Fibroblast of peridontal ligament (primary cell): ENCODE measurements around the gene CBX3.
"Not testable (repeated sequence)": the region's sequence is repeated elsewhere in the genome, so short reads cannot be mapped to it uniquely, and the experiment has no call there.

Experiments
- DNase-seq: peaks from one replicate; pipeline ENCODE4 v3.0.0-alpha.2; 2010; ENCODE audit errors: extremely low read depth

The CBX3 gene

DNA sequence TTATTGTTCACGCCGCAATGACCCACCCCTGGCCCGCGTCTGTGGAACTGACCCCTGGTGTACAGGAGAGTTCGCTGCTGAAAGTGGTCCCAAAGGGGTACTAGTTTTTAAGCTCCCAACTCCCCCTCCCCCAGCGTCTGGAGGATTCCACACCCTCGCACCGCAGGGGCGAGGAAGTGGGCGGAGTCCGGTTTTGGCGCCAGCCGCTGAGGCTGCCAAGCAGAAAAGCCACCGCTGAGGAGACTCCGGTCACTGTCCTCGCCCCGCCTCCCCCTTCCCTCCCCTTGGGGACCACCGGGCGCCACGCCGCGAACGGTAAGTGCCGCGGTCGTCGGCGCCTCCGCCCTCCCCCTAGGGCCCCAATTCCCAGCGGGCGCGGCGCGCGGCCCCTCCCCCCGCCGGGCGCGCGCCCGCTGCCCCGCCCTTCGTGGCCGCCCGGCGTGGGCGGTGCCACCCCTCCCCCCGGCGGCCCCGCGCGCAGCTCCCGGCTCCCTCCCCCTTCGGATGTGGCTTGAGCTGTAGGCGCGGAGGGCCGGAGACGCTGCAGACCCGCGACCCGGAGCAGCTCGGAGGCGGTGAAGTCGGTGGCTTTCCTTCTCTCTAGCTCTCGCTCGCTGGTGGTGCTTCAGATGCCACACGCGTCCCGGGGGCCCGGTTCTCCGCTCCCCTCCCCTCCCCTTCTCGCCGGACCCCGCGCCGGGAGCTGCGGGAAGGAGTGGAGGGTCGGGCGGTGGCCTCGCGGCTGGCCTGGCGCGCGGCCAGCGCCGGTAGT lies at the start of gene CBX3:
Gene CBX3 (plus strand): TSS at position 499 of the 772 bp plus-strand sequence. CDS start 1,254 bp downstream, outside the sequence.
- DNase-seq, result peak; percentile 54

DNA sequence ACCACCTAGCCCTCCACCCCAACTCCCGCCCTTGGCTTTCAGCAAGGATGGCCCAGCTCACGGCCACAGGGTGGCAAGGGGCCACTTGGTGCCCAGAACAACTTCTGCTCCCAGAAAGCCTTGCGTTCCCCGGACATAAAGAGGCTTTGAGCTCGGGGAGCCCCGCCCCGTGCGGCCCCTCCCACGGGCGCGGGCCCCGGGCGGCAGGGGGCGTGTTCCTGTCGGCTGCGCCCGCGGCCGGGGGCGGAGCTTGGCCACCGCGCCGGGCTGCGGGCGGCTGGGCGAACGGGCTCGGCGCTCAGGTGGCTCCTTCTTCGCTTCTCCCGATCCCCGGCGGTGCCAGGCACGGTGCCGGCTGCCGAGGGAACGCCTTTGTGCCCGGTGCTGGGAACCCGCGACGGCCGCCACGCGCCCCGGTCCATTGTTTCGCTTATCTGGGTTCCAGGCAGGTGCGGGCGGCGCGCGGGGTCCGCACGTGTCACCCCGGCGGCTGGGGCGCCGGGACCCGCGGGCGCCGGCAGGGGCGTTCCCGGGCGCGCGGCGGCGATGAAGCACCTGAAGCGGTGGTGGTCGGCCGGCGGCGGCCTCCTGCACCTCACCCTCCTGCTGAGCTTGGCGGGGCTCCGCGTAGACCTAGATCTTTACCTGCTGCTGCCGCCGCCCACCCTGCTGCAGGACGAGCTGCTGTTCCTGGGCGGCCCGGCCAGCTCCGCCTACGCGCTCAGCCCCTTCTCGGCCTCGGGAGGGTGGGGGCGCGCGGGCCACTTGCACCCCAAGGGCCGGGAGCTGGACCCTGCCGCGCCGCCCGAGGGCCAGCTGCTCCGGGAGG lies 49.4 kb upstream of the CBX3 start, which contains the start of gene NFE2L3:
Gene NFE2L3 (plus strand): TSS at position 246 of the 829 bp plus-strand sequence. CDS start 301 bp downstream, at position 547.
- DNase-seq, result peak; percentile 3

DNA sequence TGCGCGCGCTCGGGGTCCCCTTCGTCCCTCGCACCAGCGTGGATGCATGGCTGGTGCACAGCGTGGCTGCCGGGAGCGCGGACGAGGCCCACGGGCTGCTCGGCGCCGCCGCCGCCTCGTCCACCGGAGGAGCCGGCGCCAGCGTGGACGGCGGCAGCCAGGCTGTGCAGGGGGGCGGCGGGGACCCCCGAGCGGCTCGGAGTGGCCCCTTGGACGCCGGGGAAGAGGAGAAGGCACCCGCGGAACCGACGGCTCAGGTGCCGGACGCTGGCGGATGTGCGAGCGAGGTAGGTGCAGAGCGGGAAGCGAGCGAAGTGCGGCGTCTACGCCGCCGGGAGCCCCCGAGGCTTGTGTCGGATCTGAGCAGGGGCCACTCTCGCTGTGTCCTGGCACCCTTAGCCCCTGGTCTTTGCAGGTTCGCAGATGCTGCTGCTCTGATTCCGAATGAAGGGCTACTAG lies 48.7 kb upstream of the CBX3 start:
- DNase-seq, result not testable (repeated sequence)

DNA sequence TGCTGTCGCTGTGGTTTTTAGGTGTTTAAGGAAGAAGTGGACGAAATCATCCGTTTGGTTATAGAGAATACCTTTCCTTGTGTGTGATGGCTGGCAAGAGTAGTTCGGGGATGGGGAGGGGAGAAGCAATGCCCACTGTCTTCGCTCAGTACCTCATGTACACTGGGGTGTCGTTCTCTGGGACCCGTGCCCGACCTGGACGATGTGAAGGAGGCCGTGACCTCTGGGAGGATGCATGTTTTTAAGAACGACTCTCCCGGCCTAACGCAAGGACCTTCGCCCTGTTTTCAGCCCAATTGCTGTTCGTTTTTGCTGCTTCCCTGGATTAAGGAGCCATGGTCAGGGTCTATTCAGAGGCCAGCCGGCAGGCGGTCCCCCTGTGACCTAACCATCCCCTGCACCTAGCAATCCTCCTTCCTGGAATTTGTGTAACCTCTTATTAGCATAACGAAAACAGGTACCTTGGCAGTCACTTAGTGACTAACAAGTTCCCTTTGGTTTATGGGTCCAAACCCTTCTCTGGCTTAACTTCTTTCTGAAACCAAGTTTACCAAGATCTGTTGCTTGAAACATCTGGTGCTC lies 48.2 kb upstream of the CBX3 start:
- no peak for DNase-seq

DNA sequence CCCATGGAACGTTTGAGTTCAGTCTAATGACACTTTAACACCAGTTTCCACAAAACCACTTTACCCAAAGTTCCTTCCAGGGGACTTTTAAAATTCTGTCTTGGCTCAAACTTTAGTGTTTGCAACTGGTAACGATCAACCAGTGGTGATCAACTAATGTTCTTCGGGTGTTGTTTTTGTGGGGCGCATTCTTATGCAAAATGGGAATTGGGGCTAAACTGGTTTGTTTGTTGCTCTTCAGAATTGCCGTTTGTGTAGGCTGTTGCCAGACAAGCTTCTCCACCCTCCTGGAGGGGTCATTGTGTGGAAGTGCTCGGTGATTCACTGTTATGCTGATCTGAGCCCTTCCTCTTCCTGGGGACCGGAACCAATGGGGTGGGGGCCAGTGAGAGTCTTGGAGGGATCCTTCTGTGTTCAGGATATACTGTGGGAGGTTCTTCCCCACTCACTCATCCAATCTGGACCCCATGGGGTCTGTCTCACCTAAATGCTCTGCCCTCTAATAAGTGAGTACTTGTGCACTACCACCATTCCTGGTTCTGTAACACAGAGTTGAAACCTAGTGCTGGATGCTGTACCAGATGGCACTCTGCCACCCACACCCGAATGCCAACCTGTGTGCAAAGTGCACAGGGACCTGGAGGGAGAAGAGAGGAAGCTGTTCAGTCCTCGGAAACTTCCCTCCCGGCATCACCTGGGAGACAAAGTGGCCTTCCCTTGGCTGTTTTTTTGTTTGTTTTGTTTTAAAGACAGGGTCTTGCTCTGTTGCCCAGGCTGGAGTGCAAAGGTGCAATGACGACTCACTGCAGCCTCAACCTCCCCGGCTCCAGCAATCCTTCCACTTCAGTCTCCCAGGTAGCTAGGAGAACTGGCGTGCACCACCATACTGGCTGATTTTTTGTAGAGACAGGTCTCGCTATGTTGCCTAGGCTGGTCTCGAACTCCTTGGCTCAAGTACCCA lies 47.4 kb upstream of the CBX3 start:
- no peak for DNase-seq

DNA sequence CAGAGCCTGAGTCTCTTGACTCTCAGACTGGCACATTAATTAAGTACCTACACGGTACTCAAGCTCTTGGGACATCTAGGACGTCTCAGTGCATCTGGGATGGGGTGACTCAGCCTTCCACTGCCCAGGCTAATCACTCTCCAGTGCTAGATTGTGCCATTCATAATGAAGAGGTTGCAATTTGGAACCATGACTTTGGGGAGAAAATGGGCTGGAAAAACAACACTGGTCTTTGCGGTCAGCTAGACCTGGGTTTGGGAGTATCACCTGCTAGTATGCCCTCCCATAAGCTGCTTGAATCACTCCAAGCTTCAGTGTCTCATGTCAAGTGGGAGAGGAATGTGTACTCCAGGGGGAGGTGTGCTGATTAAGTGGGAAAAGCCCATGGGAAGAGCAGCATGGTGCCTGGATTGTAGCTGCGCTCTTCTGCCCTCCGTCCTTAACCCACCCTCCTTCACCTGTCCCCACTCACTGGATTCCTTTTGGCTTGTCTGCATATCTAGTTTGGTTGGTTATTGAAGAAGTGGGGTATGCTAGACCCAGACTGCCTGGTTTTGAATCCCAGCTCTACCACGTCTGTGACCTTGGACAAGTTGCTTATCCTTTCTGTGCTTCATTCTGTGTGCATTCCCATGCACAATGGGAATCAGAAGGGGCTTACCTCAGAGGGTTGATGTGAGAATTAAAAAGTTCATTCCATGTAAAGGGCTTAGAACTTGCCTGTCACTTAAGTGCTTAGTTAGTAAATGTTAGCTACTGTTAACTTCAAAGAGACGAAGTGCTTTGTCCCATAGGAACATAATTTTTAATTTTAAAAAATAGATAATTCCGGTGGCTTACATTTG lies 45.8 kb upstream of the CBX3 start:
- DNase-seq, result no peak

DNA sequence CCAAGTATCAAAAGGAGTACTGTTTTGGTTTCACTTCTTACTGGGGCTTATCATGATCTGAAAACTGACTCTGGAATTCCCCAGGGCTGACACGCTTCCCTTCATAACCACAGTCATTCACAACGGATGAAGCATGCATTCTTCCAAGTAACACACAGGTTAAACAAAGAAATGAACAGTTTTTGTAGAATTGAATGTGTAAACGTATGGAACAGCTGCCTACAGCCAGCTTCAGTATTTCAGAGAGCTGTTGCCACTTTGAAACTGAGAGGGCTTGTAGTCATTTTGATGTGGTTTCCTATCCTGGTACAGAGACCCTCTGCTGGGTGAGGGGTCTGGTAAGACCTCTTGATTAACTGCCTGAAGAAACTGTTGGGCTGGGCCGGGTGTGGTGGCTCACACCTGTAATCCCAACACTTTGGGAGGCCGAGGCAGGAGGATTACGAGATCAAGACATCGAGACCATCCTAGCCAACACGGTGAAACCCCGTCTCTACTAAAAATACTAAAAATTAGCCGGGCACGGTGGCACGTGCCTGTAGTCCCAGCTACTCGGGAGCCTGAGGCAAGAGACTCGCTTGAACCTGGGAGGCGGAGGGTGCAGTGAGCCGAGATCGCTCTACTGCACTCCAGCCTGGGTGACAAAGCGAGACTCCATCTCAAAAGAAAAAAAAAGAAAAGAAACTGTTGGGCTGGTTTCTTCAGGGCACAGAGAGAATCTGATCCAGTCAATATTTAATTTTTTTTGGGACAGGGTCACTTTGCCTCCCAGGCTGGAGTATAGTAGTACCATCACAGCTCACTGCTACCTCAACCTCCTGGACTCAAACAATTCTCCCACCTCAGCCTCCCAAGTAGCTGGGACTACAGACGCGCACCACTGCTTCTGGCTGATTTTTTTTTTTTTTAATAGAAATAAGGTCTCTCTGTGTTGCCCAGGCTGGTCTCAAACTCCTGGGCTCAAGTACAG lies 44.8 kb upstream of the CBX3 start:
- DNase-seq, result peak; percentile 73

DNA sequence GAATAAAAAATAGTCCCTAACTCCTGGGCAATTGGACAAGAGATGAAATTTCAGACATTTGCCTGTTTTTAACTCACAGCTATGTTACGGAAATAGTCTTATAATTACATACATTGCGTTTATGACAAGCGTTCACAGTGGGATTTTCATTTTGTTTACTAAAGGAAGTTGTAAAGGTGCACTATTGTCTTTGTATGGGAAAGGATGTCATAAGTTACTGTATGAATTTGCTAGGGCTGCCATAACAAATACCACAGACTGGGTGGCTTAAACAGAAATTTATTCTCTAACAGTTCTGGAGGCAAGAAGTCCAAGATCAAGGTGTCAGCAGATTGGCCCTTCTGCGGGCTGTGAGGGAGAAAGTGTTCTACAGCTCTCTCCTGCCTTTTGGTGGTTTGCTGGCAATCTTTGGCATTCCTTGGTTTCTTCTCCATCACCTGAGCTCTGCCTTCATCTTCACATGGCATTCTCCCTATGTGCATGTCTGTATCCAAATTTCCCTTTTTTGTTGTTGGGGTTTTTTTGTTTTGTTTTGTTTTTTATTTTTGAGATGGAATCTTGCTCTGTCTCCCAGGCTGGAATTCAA lies 43.9 kb upstream of the CBX3 start:
- no peak for DNase-seq

DNA sequence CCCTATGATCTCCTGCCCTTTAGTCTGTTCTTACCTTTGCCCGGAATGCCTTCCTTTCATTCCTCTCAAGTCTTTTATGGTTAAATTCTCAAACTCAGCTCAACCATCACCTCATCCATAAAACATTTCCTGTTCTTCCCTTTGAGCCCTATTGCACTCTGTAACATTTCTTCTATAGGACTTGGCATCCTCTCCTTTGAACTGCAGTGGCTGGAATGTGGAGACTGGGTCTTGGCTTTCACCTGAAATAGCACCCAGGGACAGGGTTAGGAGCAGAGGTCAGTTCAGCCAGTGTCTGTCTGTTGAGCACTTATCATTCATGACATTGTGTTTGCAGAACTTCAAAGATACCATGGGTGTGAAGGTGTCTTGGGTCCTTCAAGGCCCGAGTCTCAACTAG lies 42.3 kb upstream of the CBX3 start:
- no peak for DNase-seq

DNA sequence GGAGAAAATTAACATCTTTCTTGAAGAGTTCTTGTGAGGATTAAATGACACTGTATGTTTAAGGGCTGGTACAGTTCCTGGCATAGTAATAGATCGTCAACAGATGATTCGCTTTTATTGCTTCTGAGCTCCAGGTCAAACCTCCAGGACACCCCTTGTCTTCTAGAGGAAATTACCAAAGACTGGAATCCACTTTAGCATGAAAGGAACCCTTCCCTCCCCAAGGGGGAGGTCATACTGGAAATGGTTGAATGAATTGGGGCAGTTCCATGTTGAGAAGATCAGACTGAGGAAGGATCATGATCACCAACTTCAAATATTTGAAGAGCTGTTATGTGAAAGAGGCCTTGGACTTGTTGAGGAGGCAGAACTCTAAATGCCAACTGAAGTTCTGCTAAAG lies 40.6 kb upstream of the CBX3 start:
- DNase-seq, result no peak

DNA sequence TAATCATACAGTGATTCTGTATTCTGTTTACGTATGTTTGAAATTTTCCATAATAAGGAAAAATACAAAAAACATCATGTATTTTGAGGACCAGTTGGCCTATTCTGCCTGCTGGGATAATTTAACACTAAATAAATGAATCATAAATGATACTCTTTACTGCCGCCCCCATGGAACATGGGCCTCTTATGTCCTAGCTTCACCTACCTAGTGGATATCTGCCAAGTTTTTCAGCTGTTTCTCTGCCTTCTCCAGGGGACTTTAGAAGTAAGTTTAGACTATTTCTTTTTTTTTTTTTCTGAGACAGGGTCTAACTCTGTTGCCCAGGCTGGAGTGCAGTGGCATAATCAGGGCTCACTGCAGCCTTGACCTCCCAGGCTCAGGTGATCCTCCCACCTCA lies 39.1 kb upstream of the CBX3 start:
- no peak for DNase-seq

DNA sequence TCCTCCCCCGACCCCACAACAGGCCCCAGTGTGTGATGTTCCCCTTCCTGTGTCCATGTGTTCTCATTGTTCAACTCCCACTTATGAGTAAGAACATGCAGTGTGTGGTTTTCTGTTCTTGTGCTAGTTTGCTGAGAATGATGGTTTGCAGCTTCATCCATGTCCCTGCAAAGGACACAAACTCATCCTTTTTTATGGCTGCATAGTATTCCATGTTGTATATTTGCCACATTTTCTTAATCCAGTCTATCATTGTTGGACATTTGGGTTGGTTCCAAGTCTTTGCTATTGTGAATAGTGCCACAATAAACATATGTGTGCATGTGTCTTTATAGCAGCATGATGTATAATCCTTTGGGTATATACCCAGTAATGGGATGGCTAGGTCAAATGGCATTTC lies 37.7 kb upstream of the CBX3 start:
- DNase-seq, result not testable (repeated sequence)

DNA sequence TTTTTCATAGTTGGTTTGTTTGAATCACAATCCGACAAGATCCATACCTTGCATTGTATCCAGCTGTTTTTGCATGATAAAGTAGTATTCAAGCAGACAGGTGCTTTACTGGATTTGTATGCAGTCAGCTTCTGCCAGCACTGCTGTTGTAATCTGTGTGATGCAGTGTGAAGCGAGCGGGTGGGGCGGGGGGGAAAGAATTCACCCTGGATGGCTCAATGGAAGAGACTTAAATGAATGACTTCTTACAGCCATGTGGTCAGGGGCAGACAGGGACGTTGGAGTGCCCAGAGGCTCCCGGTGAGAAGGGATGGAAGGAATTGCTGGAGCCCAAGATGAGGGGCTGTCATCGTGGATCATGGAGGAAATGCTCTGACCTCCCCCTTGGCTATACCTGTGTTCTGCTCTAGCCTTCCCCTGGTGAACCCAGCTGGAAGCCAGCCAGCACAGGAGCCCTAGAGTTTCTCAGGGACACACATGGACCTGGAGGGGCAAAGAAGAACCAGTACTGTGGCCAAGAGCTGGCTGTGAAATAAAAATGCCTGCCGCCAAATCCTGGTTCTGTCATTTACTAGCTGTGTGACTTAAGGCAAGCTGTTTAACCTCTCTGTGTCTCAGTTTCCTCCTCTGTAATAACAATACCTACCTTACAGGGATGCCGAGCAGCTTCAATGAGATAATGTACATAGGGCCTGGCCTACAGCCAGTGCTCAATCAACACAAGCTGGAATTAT lies 35.4 kb upstream of the CBX3 start:
- no peak for DNase-seq

DNA sequence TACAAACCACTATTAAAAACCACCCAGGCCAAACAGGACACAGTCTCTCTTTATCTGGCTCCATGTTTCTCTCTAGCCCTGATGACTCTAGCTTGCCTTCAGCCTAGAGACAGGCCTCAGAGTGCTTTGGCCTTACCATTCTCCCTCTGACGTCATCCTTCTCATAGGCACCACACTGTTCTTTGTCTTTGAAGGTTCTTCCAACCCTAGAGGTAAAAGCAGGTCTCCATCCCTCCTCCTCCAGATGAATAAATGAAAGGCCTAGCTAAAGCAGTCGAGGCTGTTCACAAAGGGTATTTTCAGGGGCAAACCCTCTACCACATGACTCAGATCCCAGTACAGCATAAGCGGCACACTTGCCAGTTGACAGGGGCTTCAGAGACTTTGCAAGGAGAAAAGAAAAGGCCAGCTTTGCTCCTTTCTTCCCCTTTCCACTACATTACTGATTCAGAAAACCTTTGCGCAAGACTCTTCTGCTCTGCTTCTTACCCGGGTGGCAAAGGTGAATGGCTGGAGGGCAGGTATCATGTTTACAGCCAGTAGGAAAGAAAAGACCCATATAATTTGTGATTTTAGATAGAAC lies 34.8 kb upstream of the CBX3 start:
- DNase-seq, result no peak

DNA sequence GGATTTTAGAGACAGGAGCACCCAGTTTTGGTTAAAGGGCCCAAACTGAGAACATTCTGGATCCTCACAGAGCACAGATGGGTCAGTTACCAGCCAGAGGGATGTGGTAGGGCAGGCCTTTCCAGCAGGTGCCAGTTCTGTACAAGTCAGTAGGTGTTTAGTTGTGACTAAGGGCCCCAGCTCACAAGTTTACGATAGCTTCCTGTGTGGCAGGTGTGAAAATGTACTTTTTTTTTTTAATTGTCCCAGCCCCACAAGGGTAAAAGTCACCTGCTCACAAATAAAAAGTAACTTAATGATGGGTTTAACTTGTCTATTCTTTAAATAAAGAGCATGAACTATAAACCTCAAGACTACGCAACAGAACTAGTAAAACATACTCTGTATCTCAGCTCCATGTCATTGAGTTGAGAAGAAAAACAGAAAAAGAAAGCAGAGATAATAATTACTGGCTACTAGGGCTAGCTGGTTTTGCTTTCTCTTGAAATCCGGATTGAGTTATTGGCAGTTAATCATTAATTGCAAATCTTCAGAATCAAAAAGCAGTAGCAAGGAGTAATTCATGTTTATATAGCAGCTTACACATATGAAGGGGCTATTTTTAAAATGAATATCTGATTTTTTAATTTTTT lies 34.1 kb upstream of the CBX3 start:
- DNase-seq, result no peak

DNA sequence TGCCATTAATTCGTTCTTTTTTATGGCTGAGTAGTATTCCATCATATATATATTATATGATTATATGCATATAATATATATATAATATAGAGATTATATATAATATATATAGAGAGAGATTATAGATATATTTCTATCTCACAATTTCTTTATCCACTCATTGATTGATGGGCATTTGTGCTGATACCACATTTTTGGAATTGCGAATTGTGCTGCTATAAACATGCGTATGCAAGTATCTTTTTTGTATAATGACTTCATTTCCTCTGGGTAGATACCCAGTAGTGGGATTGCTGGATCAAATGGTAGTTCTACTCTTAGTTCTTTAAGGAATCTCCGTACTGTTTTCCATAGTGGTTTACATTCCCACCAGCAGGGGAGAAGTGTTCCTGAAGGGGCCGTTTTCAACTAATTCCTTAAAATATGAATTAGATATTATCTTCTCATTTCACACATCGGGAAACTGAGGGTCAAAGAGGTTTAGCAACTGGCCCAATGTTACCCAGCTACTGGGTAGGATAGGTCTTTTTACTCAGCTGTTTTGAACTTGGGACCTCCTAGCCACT lies 33.0 kb upstream of the CBX3 start:
- DNase-seq, result no peak

DNA sequence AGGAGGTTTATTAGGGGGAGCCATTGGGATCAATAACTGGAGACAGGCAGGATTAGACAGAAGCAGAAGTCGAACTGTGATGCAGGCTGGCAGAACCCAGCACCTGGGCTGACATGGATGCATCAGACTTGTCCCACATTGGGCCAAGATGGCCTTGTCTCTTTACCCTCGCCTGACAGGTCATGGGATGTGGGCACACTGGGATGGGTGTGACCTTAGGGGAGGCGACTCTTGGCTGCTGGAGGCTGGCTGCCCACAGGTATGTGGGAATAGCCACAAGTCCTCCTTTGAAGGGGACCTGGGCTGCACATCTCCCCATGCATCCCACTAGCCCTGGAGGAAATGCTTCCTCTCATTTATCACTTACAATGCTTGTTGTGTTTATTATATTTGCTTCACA lies 32.3 kb upstream of the CBX3 start:
- DNase-seq, result no peak
